DND-41 (cell line): ENCODE measurements around the gene KCND3.
A peak's percentile ranks its signal among the peaks of the same experiment; 100 is the strongest.

Experiments
- ATAC-seq: fragments of 200-7000 bp; cut with Tn5 transposase; 3 replicates; pipeline ENCODE4 v1.9.1; 2021; ENCODE audit warnings: low read depth; ENCODE audit not compliant: insufficient read depth
- DNase-seq: peaks from one replicate; pipeline ENCODE4 v3.0.0-alpha.2; 2020
- H2AFZ ChIP-seq: 2 replicates; pipeline ENCODE4 v1.6.0; 2012; ENCODE audit warnings: low read depth, low read length
- H3K27ac ChIP-seq: 2 replicates; pipeline ENCODE4 v1.5.1; 2012; ENCODE audit warnings: low read length, inconsistent platforms
- H3K27me3 ChIP-seq: fragments of 200-600 bp; sonication (generic); 2 replicates; pipeline ENCODE4 v1.6.0; 2012; ENCODE audit warnings: low read length, mild to moderate bottlenecking, inconsistent platforms; ENCODE audit not compliant: insufficient read depth, poor library complexity
- H3K36me3 ChIP-seq: 2 replicates; pipeline ENCODE4 v1.5.1; 2012; ENCODE audit warnings: low read length, inconsistent platforms; ENCODE audit not compliant: insufficient read depth
- H3K4me1 ChIP-seq: 2 replicates; pipeline ENCODE4 v1.5.1; 2012; ENCODE audit warnings: mild to moderate bottlenecking, low read length; ENCODE audit not compliant: insufficient read depth
- H3K4me2 ChIP-seq: 2 replicates; pipeline ENCODE4 v1.6.0; 2012; ENCODE audit warnings: mild to moderate bottlenecking, moderate library complexity, low read length, inconsistent platforms; ENCODE audit not compliant: insufficient read depth
- H3K4me3 ChIP-seq, 2 experiments: fragments of 200-600 bp in 1 of 2; shearing (Covaris generic) in 1 of 2; 2 replicates each; pipeline ENCODE4 v1.5.1; 2012 to 2016; ENCODE audit warnings: inconsistent platforms in 2 of 2, low read length in 2 of 2, mild to moderate bottlenecking in 2 of 2, low read depth in 1 of 2, moderate library complexity in 1 of 2
- H3K79me2 ChIP-seq: 2 replicates; pipeline ENCODE4 v1.6.0; 2012; ENCODE audit warnings: low read length, inconsistent platforms; ENCODE audit not compliant: insufficient read depth
- H3K9ac ChIP-seq: 2 replicates; pipeline ENCODE4 v1.6.0; 2012; ENCODE audit warnings: low read depth, mild to moderate bottlenecking, inconsistent platforms, low read length, moderate library complexity
- H3K9me3 ChIP-seq: 2 replicates; pipeline ENCODE4 v1.5.1; 2012; ENCODE audit warnings: low read length, moderate library complexity, mild to moderate bottlenecking, inconsistent platforms; ENCODE audit not compliant: insufficient read depth, severe bottlenecking
- H4K20me1 ChIP-seq: 2 replicates; pipeline ENCODE4 v1.6.0; 2012; ENCODE audit warnings: low read length; ENCODE audit not compliant: insufficient read depth
- CTCF ChIP-seq: IDR thresholded peaks from 2 replicates; pipeline ENCODE4 v1.5.1; 2012; ENCODE audit warnings: borderline replicate concordance, low read length, moderate library complexity, mild to moderate bottlenecking; ENCODE audit not compliant: poor library complexity, severe bottlenecking; ENCODE audit errors: extremely low read depth
- EZH2 ChIP-seq: IDR thresholded peaks from 3 replicates; pipeline ENCODE4 v1.6.1; 2012; ENCODE audit warnings: borderline replicate concordance, low read depth, mild to moderate bottlenecking, moderate library complexity, low read length, inconsistent platforms; ENCODE audit not compliant: severe bottlenecking

The KCND3 gene

DNA sequence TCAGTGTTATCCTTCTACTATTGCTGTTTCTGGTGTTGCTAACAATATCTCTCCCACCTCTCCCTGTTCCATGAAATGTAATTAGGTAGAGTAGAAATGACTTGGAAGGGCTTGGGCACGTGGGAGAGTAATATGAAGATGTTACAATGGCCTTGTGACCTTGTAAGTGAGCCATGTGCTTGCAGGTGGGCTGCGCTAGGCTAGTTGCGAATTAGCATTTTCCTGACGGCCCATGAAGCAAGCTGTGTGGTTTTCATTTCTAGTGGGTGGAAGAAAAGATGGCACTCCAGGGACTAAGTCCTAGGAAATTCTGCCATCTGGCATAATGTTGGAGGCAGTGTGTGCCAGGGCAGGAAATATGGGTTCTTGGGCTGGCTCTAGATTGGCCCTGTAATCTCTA, 241.5 kb downstream of the KCND3 start:
- no peak for DNase-seq
- TF ChIP-seq EZH2 (no peak), CTCF (no peak)
- H3K9ac ChIP-seq = no peak overlapping the region
- no peaks in the 10 kb centered on the region for H4K20me1 ChIP-seq
- H3K36me3 ChIP-seq = no peaks in the 10 kb centered on the region
- H3K4me3 ChIP-seq = no peak overlapping the region
- no peak overlapping the region for H3K4me2 ChIP-seq
- H2AFZ ChIP-seq = no peak overlapping the region
- no peaks in the 10 kb centered on the region for H3K9me3 ChIP-seq
- no peak overlapping the region for H3K27ac ChIP-seq
- ATAC-seq = no peak
- H3K4me1 ChIP-seq = no peaks in the 10 kb centered on the region
- no peaks in the 10 kb centered on the region for H3K79me2 ChIP-seq
- no peaks in the 10 kb centered on the region for H3K27me3 ChIP-seq

DNA sequence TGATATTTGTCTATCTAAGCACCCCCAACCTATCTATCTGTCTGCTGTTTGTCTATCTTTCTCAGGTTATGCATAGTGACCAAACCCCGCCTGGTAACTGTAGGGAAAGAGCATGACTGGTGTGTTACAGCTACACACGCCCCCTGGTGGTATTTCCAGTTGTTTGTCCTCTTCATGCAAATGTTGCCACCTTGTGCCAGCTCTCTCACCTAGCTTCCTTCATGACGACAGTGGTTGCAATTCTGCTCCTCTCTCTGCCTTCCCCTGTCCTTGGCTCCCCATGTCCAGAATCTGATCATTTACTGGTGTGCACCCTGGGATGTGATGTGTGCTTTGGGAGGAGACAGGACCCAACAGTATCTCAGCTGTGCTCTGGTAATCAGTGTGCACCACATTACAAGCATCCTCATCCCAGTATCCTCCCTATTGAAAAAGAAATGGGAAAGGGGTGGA, 242.2 kb downstream of the KCND3 start:
- Histone ChIP-seq H3K4me2 (no peak overlapping the region), H4K20me1 (no peaks in the 10 kb centered on the region), H3K27me3 (no peaks in the 10 kb centered on the region), H3K4me3 (no peak overlapping the region), H3K79me2 (no peaks in the 10 kb centered on the region), H2AFZ (0 out of 2 replicates have a peak overlapping the region, but pooled peaks have one; percentile 5), H3K4me1 (no peaks in the 10 kb centered on the region), H3K9me3 (no peaks in the 10 kb centered on the region), H3K9ac (no peak overlapping the region), H3K27ac (no peak overlapping the region), H3K36me3 (no peaks in the 10 kb centered on the region)
- peak; percentile 92 for ATAC-seq
- peak; percentile 76 for DNase-seq
- no peak for TF ChIP-seq EZH2
- peak; percentile 90 for TF ChIP-seq CTCF

DNA sequence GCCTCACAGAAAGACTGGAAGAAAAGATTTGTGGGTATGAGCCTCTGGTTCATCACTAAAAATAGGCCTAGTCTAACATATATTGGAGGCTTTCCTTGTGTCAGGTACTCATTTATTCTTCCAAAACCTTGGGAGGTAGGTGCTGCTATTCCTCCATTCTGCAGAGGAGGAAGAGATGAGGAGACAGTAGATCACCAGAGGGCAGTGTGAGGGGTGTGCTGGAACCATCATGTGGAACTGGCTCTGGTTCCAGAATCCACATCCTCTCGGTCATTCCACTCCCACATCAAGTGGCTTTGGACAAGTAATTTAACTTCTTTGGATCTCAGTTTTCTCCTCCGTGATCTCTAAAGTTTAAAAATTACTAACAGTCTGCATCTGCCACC, 242.9 kb downstream of the KCND3 start:
- DNase-seq (no peak), ATAC-seq (no peak)
- Histone ChIP-seq H3K27ac (no peak overlapping the region), H4K20me1 (no peaks in the 10 kb centered on the region), H3K4me1 (no peaks in the 10 kb centered on the region), H3K36me3 (no peaks in the 10 kb centered on the region), H3K9ac (no peak overlapping the region), H3K4me3 (no peak overlapping the region), H3K27me3 (no peaks in the 10 kb centered on the region), H3K4me2 (no peak overlapping the region), H2AFZ (no peak overlapping the region), H3K9me3 (no peaks in the 10 kb centered on the region), H3K79me2 (no peaks in the 10 kb centered on the region)
- TF ChIP-seq CTCF = no peak
- no peak for TF ChIP-seq EZH2
